Stimulated activated CD8-positive, alpha-beta memory T cell treated with anti-CD3 and anti-CD28 coated beads, Interleukin-12 subunit alpha, Interleukin-12 subunit beta, amount 100 ng/mL, for 24 hours (primary cell): ENCODE results near the gene AKAP10.
"Not testable (repeated sequence)": the region's sequence is repeated elsewhere in the genome, so short reads cannot be mapped to it uniquely, and the experiment has no call there.

Experiments
- DNase-seq: peaks from one replicate; pipeline ENCODE4 v3.0.0-alpha.2; 2020; ENCODE audit errors: extremely low read depth

AKAP10 gene

GRCh38 chr17:19865021-19865420, 112.6 kb downstream of the AKAP10 start:
- no peak for DNase-seq

- not testable (repeated sequence) for DNase-seq
Observed at GRCh38 chr17:19860647-19861177, 116.9 kb downstream of the AKAP10 start.

- DNase-seq: no peak
Observed at GRCh38 chr17:19857640-19858039, 120.0 kb downstream of the AKAP10 start.
